Central memory CD8-positive, alpha-beta T cell (primary cell): ENCODE data around the gene SPNS2.

ENCODE experiments used
- ATAC-seq: fragments of 150-1000 bp; cut with Tn5 transposase; replicated peaks from 2 replicates; pipeline ENCODE4 v1.10.0; 2022; ENCODE audit warnings: mild to moderate bottlenecking, moderate FRiP score, moderate number of reproducible peaks; ENCODE audit not compliant: poor library complexity, severe bottlenecking; ENCODE audit errors: extremely low read depth
- DNase-seq, 2 donors: peaks; one replicate each; pipeline ENCODE4 v3.0.0; 2021; ENCODE audit warnings: low spot score in 2 of 2
- H3K27ac Mint-ChIP-seq: one replicate; pipeline ENCODE4 v1.8.0; 2022; ENCODE audit warnings: low read depth, mild to moderate bottlenecking, moderate library complexity, mixed read lengths
- H3K27me3 Mint-ChIP-seq: one replicate; pipeline ENCODE4 v1.8.0; 2022; ENCODE audit warnings: mixed read lengths
- H3K36me3 Mint-ChIP-seq: one replicate; pipeline ENCODE4 v1.8.0; 2022; ENCODE audit warnings: mild to moderate bottlenecking, moderate library complexity, mixed read lengths; ENCODE audit not compliant: insufficient read depth
- H3K4me1 Mint-ChIP-seq: one replicate; pipeline ENCODE4 v1.8.0; 2022; ENCODE audit warnings: mixed read lengths
- H3K4me3 Mint-ChIP-seq: one replicate; pipeline ENCODE4 v1.8.0; 2022; ENCODE audit warnings: mild to moderate bottlenecking, moderate library complexity, mixed read lengths
- H3K9me3 Mint-ChIP-seq: one replicate; pipeline ENCODE4 v1.8.0; 2022; ENCODE audit warnings: mixed read lengths

The SPNS2 gene

GRCh38 chr17:4560421-4560820 is 61.7 kb downstream of the SPNS2 start, which contains the start of gene GGT6:
Gene GGT6 (minus strand): TSS chr17:4560577. CDS start chr17:4560521, 56 bp downstream.
- Mint-ChIP-seq H3K4me3 (no peak within 1 kb of the TSS), H3K4me1 (peaks cover 19% of the 10 kb centered on the region), H3K9me3 (no peaks in the 10 kb centered on the region), H3K36me3 (peaks cover 3% of the 10 kb centered on the region), H3K27ac (no peak within 1 kb of the TSS), H3K27me3 (no peaks in the 10 kb centered on the region)
- no peak for DNase-seq
- ATAC-seq, result no peak

GRCh38 chr17:4560837-4561256 is 62.2 kb downstream of the SPNS2 start:
- ATAC-seq (no peak), DNase-seq (no peak)
- no peaks in the 10 kb centered on the region for H3K27me3 Mint-ChIP-seq
- peaks cover 3% of the 10 kb centered on the region for H3K36me3 Mint-ChIP-seq
- peaks cover 19% of the 10 kb centered on the region for H3K4me1 Mint-ChIP-seq
- no peak overlapping the region for H3K4me3 Mint-ChIP-seq
- no peak overlapping the region for H3K27ac Mint-ChIP-seq
- no peaks in the 10 kb centered on the region for H3K9me3 Mint-ChIP-seq

- DNase-seq (no peak), ATAC-seq (no peak)
- Mint-ChIP-seq H3K4me1 (peaks cover 17% of the 10 kb centered on the region), H3K36me3 (no peaks in the 10 kb centered on the region), H3K27me3 (no peaks in the 10 kb centered on the region), H3K27ac (peak overlapping the region; percentile 22), H3K9me3 (no peaks in the 10 kb centered on the region), H3K4me3 (no peak overlapping the region)
Measured at GRCh38 chr17:4562015-4562969, 63.6 kb downstream of the SPNS2 start.

- Mint-ChIP-seq H3K27me3 (no peaks in the 10 kb centered on the region), H3K36me3 (no peaks in the 10 kb centered on the region), H3K4me3 (peak overlapping the region; percentile 8), H3K27ac (no peak overlapping the region), H3K9me3 (no peaks in the 10 kb centered on the region), H3K4me1 (peaks cover 17% of the 10 kb centered on the region)
- ATAC-seq, result no peak
- DNase-seq, result no peak
Measured at GRCh38 chr17:4565209-4566141, 66.8 kb downstream of the SPNS2 start.

- Mint-ChIP-seq H3K4me1 (peaks cover 17% of the 10 kb centered on the region), H3K4me3 (no peak overlapping the region), H3K9me3 (no peaks in the 10 kb centered on the region), H3K27me3 (no peaks in the 10 kb centered on the region), H3K36me3 (no peaks in the 10 kb centered on the region), H3K27ac (no peak overlapping the region)
- DNase-seq, result no peak
- ATAC-seq, result no peak
Measured at GRCh38 chr17:4566785-4567184, 68.1 kb downstream of the SPNS2 start.

GRCh38 chr17:4569591-4569990 is 70.9 kb downstream of the SPNS2 start:
- no peaks in the 10 kb centered on the region for H3K9me3 Mint-ChIP-seq
- H3K4me1 Mint-ChIP-seq, result peaks cover 13% of the 10 kb centered on the region
- no peak for ATAC-seq
- no peaks in the 10 kb centered on the region for H3K36me3 Mint-ChIP-seq
- no peak overlapping the region for H3K4me3 Mint-ChIP-seq
- DNase-seq, result no peak
- no peaks in the 10 kb centered on the region for H3K27me3 Mint-ChIP-seq
- no peak overlapping the region for H3K27ac Mint-ChIP-seq

- Mint-ChIP-seq H3K36me3 (no peaks in the 10 kb centered on the region), H3K9me3 (no peaks in the 10 kb centered on the region), H3K27ac (no peak overlapping the region), H3K27me3 (no peaks in the 10 kb centered on the region), H3K4me3 (no peak overlapping the region), H3K4me1 (peaks cover 6% of the 10 kb centered on the region)
- ATAC-seq (no peak), DNase-seq (no peak)
Measured at GRCh38 chr17:4572131-4572530, 73.5 kb downstream of the SPNS2 start.

GRCh38 chr17:4573115-4573514 is 74.4 kb downstream of the SPNS2 start:
- Mint-ChIP-seq H3K27ac (no peak overlapping the region), H3K36me3 (no peaks in the 10 kb centered on the region), H3K27me3 (no peaks in the 10 kb centered on the region), H3K4me3 (no peak overlapping the region), H3K4me1 (peaks cover 6% of the 10 kb centered on the region), H3K9me3 (no peaks in the 10 kb centered on the region)
- ATAC-seq (no peak), DNase-seq (no peak)

- Mint-ChIP-seq H3K27ac (no peak overlapping the region), H3K36me3 (no peaks in the 10 kb centered on the region), H3K4me3 (no peak overlapping the region), H3K27me3 (no peaks in the 10 kb centered on the region), H3K4me1 (peaks cover 6% of the 10 kb centered on the region), H3K9me3 (no peaks in the 10 kb centered on the region)
- ATAC-seq (peak; percentile 91), DNase-seq (peak in 1 of 2 donors; percentile 19)
Measured at GRCh38 chr17:4573669-4574068, 75.0 kb downstream of the SPNS2 start.

GRCh38 chr17:4574448-4575045 is 75.9 kb downstream of the SPNS2 start:
- no peaks in the 10 kb centered on the region for H3K9me3 Mint-ChIP-seq
- H3K36me3 Mint-ChIP-seq, result no peaks in the 10 kb centered on the region
- no peaks in the 10 kb centered on the region for H3K27me3 Mint-ChIP-seq
- H3K27ac Mint-ChIP-seq, result peak overlapping the region; percentile 67
- ATAC-seq, result no peak
- no peak for DNase-seq
- peaks cover 6% of the 10 kb centered on the region for H3K4me1 Mint-ChIP-seq
- H3K4me3 Mint-ChIP-seq, result no peak overlapping the region

- ATAC-seq (no peak), DNase-seq (no peak)
- Mint-ChIP-seq H3K9me3 (no peaks in the 10 kb centered on the region), H3K36me3 (no peaks in the 10 kb centered on the region), H3K4me1 (peaks cover 6% of the 10 kb centered on the region), H3K4me3 (no peak overlapping the region), H3K27ac (no peak overlapping the region), H3K27me3 (peaks cover 6% of the 10 kb centered on the region)
Measured at GRCh38 chr17:4576161-4576558, 77.5 kb downstream of the SPNS2 start.

- ATAC-seq (no peak), DNase-seq (no peak)
- H3K36me3 Mint-ChIP-seq, result no peaks in the 10 kb centered on the region
- no peak overlapping the region for H3K27ac Mint-ChIP-seq
- H3K4me1 Mint-ChIP-seq, result peaks cover 6% of the 10 kb centered on the region
- H3K4me3 Mint-ChIP-seq, result no peak overlapping the region
- no peaks in the 10 kb centered on the region for H3K9me3 Mint-ChIP-seq
- peaks cover 13% of the 10 kb centered on the region for H3K27me3 Mint-ChIP-seq
Measured at GRCh38 chr17:4576729-4577322, 78.1 kb downstream of the SPNS2 start.
